SK-N-SH treated with all-trans-retinoic acid at 6 μM for 48 hours (cell line): ENCODE data around the gene PHLDA1.

Source experiments
- ATAC-seq: fragments of 200-7000 bp; cut with Tn5 transposase; 3 replicates; pipeline ENCODE4 v1.9.1; 2020; ENCODE audit warnings: mild to moderate bottlenecking, moderate library complexity
- ARNTL ChIP-seq: fragments of 450-650 bp; formaldehyde crosslinking; IDR thresholded peaks from 2 replicates; pipeline ENCODE4 v1.5.0; 2020; ENCODE audit warnings: low read depth, mild to moderate bottlenecking, moderate library complexity, borderline replicate concordance
- BACH2 ChIP-seq: fragments of 250-450 bp; sonication (Bioruptor Pico); IDR thresholded peaks from 2 replicates; pipeline ENCODE4 v1.9.0; 2021; ENCODE audit warnings: mild to moderate bottlenecking, borderline replicate concordance
- CREB5 ChIP-seq: fragments of 250-450 bp; sonication (Bioruptor Pico); IDR thresholded peaks from 2 replicates; pipeline ENCODE4 v1.5.1; 2020; ENCODE audit warnings: low read depth, mild to moderate bottlenecking, moderate library complexity
- CSDC2 ChIP-seq: fragments of 250-450 bp; sonication (Bioruptor Pico); IDR thresholded peaks from 2 replicates; pipeline ENCODE4 v1.5.0; 2020; ENCODE audit warnings: mild to moderate bottlenecking, moderate library complexity
- CSRNP3 ChIP-seq: fragments of 250-450 bp; sonication (Bioruptor Pico); IDR thresholded peaks from 2 replicates; pipeline ENCODE4 v1.5.1; 2021; ENCODE audit warnings: mild to moderate bottlenecking, moderate library complexity
- ESRRG ChIP-seq: fragments of 250-450 bp; sonication (Bioruptor Pico); IDR thresholded peaks from 2 replicates; pipeline ENCODE4 v1.6.1; 2021; ENCODE audit warnings: mild to moderate bottlenecking
- GLIS3 ChIP-seq: fragments of 250-450 bp; sonication (Bioruptor Pico); IDR thresholded peaks from 2 replicates; pipeline ENCODE4 v1.5.0; 2020; ENCODE audit warnings: mild to moderate bottlenecking, moderate library complexity
- ISL1 ChIP-seq: fragments of 250-450 bp; sonication (Bioruptor Pico); IDR thresholded peaks from 2 replicates; pipeline ENCODE4 v2.1.2; 2022; ENCODE audit warnings: mild to moderate bottlenecking, moderate library complexity
- OSR1 ChIP-seq: fragments of 250-450 bp; sonication (Bioruptor Pico); IDR thresholded peaks from 2 replicates; pipeline ENCODE4 v1.8.0; 2022; ENCODE audit warnings: moderate library complexity, mild to moderate bottlenecking, inconsistent platforms
- PATZ1 ChIP-seq: fragments of 250-450 bp; sonication (Bioruptor Pico); IDR thresholded peaks from 2 replicates; pipeline ENCODE4 v1.8.0; 2020; ENCODE audit warnings: mild to moderate bottlenecking, moderate library complexity, borderline replicate concordance
- POU6F1 ChIP-seq: fragments of 250-450 bp; sonication (Bioruptor Pico); IDR thresholded peaks from 2 replicates; pipeline ENCODE4 v1.8.0; 2021; ENCODE audit warnings: low read depth, mild to moderate bottlenecking, moderate library complexity, borderline replicate concordance
- PPARA ChIP-seq: fragments of 250-450 bp; sonication (Bioruptor Pico); IDR thresholded peaks from 2 replicates; pipeline ENCODE4 v1.5.0; 2020; ENCODE audit warnings: mild to moderate bottlenecking, borderline replicate concordance
- RARB ChIP-seq: fragments of 250-450 bp; sonication (Bioruptor Pico); IDR thresholded peaks from 2 replicates; pipeline ENCODE4 v1.8.0; 2021; ENCODE audit warnings: mild to moderate bottlenecking, moderate library complexity
- SNAI2 ChIP-seq: fragments of 250-450 bp; sonication (Bioruptor Pico); IDR thresholded peaks from 2 replicates; pipeline ENCODE4 v1.5.0; 2020; ENCODE audit warnings: mild to moderate bottlenecking, moderate library complexity
- ZC3H10 ChIP-seq: fragments of 250-450 bp; sonication (Bioruptor Pico); IDR thresholded peaks from 2 replicates; pipeline ENCODE4 v1.5.1; 2021; ENCODE audit warnings: mild to moderate bottlenecking, moderate library complexity
- ZFP3 ChIP-seq: fragments of 250-450 bp; sonication (Bioruptor Pico); IDR thresholded peaks from 2 replicates; pipeline ENCODE4 v1.5.0; 2020; ENCODE audit warnings: mild to moderate bottlenecking, moderate library complexity
- ZFP30 ChIP-seq: fragments of 450-650 bp; formaldehyde crosslinking; IDR thresholded peaks from 2 replicates; pipeline ENCODE4 v1.5.0; 2022; ENCODE audit warnings: mild to moderate bottlenecking, moderate library complexity
- ZNF565 ChIP-seq: fragments of 450-650 bp; formaldehyde crosslinking; conservative IDR thresholded peaks from 2 replicates; pipeline ENCODE4 v1.5.0; 2020; ENCODE audit warnings: low read depth, mild to moderate bottlenecking, moderate library complexity
- ZNF70 ChIP-seq: fragments of 450-650 bp; formaldehyde crosslinking; IDR thresholded peaks from 2 replicates; pipeline ENCODE4 v1.5.0; 2020; ENCODE audit warnings: mild to moderate bottlenecking, moderate library complexity
- ZNF8 ChIP-seq: fragments of 450-650 bp; formaldehyde crosslinking; IDR thresholded peaks from 2 replicates; pipeline ENCODE4 v1.5.0; 2020; ENCODE audit warnings: mild to moderate bottlenecking, moderate library complexity

The PHLDA1 gene

GRCh38 chr12:75975702-75976101 is 55.9 kb downstream of the PHLDA1 start:
- TF ChIP-seq CSDC2 = no peak
- TF ChIP-seq ARNTL (CRISPR knock-in tag) = no peak
- TF ChIP-seq OSR1 (CRISPR knock-in tag) = no peak
- no peak for TF ChIP-seq ZFP3 (CRISPR knock-in tag)
- TF ChIP-seq ESRRG (CRISPR knock-in tag) = no peak
- TF ChIP-seq BACH2 = no peak
- TF ChIP-seq CREB5 (CRISPR knock-in tag) = no peak
- no peak for TF ChIP-seq GLIS3
- TF ChIP-seq RARB (CRISPR knock-in tag) = no peak
- TF ChIP-seq ISL1 (CRISPR knock-in tag) = no peak
- TF ChIP-seq SNAI2 (CRISPR knock-in tag) = no peak
- TF ChIP-seq CSRNP3 (CRISPR knock-in tag) = no peak
- no peak for TF ChIP-seq ZNF565
- TF ChIP-seq PPARA = no peak
- TF ChIP-seq ZC3H10 (CRISPR knock-in tag) = no peak
- TF ChIP-seq POU6F1 (CRISPR knock-in tag) = no peak
- no peak for TF ChIP-seq PATZ1 (CRISPR knock-in tag)
- TF ChIP-seq ZFP30 (CRISPR knock-in tag) = no peak
- no peak for TF ChIP-seq ZNF8 (CRISPR knock-in tag)
- TF ChIP-seq ZNF70 = no peak
- no peak for ATAC-seq
